H1 (cell line): ENCODE data around the gene RAB1A. TPM values are rescaled to one million over a fixed set of nuclear protein-coding genes. Genes with fewer than 3 reads are reported as not detected.

Source experiments
- CBX8 ChIP-seq: fragments of 300-800, 300-1000 bp; sonication (generic); IDR thresholded peaks from 2 replicates; pipeline ENCODE4 v1.7.1; 2016; ENCODE audit warnings: low read depth, low read length, borderline replicate concordance
- CHD7 ChIP-seq: fragments of 300-600 bp; sonication (generic); IDR thresholded peaks from 2 replicates; pipeline ENCODE4 v1.7.1; 2012; ENCODE audit warnings: low read length, moderate library complexity, mild to moderate bottlenecking, inconsistent platforms; ENCODE audit not compliant: insufficient replicate concordance
- EGR1 ChIP-seq: IDR thresholded peaks from 2 replicates; pipeline ENCODE4 v1.6.1; 2011; ENCODE audit warnings: low read depth, low read length, borderline replicate concordance
- polyA plus RNA-seq, 7 experiments: library from polyadenylated mRNA; depleted of rRNA in 3 of 7; stranded (reverse) in 5 of 7; unstranded in 2 of 7; fragments of >200 nt in 5 of 7; fragments of 200-250 nt in 2 of 7; gene quantifications; 1 replicate in 5 of 7; 2 replicates in 1 of 7; 4 replicates in 1 of 7; pipeline versions ENCODE4 v1.2.1 to v1.2.3, GENCODE V29; 2011 to 2013; ENCODE audit warnings: missing spikeins in 2 of 7, mixed read lengths in 2 of 7
- total RNA-seq: library from RNA; stranded (reverse); fragmentation: NEBNext Ultra II Directional; extraction: Animal tissue kit (Norgen Biotek cat#: 25700); gene quantifications from 2 replicates; pipeline ENCODE4 v1.2.1, GENCODE V29; 2021

Gene RAB1A
- total and polyA plus RNA-seq, 2 of the 8 experiments (the other 6 are each of a cell fraction or from before 2014, with no cell fraction given) = 77.9 to 120 TPM

GRCh38 chr2:65062843-65063825 is 66.8 kb downstream of the RAB1A start (continued):
- TF ChIP-seq CHD7 = no peak
- TF ChIP-seq CBX8 = no peak
- no peak for TF ChIP-seq EGR1
